HG02623 (cell line): ENCODE results near the gene ANAPC4.

Experiments used
- ATAC-seq: cut with Tn5 transposase; IDR thresholded peaks from one replicate; pipeline ENCODE4 v1.9.1; 2021; ENCODE audit warnings: moderate library complexity; ENCODE audit not compliant: unreplicated experiment

Gene ANAPC4

GRCh38 chr4:25377572-25378436, 741 bp downstream of the ANAPC4 start:
- peak; percentile 5 for ATAC-seq

GRCh38 chr4:25378437-25378743, 1.3 kb downstream of the ANAPC4 start:
- ATAC-seq: no peak

- ATAC-seq: no peak
These were observed 2.5 kb downstream of the ANAPC4 start for GRCh38 chr4:25379591-25379990.

GRCh38 chr4:25383647-25384046, 6.6 kb downstream of the ANAPC4 start:
- ATAC-seq: no peak

GRCh38 chr4:25386926-25387325, 9.9 kb downstream of the ANAPC4 start:
- ATAC-seq: no peak

- no peak for ATAC-seq
These were observed 20.2 kb downstream of the ANAPC4 start for GRCh38 chr4:25397305-25397704.

GRCh38 chr4:25399510-25399909, 22.4 kb downstream of the ANAPC4 start:
- no peak for ATAC-seq

- no peak for ATAC-seq
These were observed 24.0 kb downstream of the ANAPC4 start for GRCh38 chr4:25401066-25401465.

- no peak for ATAC-seq
These were observed 25.5 kb downstream of the ANAPC4 start for GRCh38 chr4:25402521-25402920.

GRCh38 chr4:25403699-25404098, 26.6 kb downstream of the ANAPC4 start:
- no peak for ATAC-seq

- ATAC-seq: no peak
These were observed 28.4 kb downstream of the ANAPC4 start for GRCh38 chr4:25405453-25405852.

- ATAC-seq: no peak
These were observed 29.1 kb downstream of the ANAPC4 start for GRCh38 chr4:25406081-25406692.

- no peak for ATAC-seq
These were observed 33.9 kb downstream of the ANAPC4 start for GRCh38 chr4:25410820-25411529.

- no peak for ATAC-seq
These were observed 36.2 kb downstream of the ANAPC4 start for GRCh38 chr4:25413261-25413660.

- ATAC-seq: no peak
These were observed 40.0 kb downstream of the ANAPC4 start for GRCh38 chr4:25417014-25417413.

GRCh38 chr4:25420931-25421330, 43.9 kb downstream of the ANAPC4 start:
- no peak for ATAC-seq

GRCh38 chr4:25421816-25422525, 44.9 kb downstream of the ANAPC4 start:
- no peak for ATAC-seq

GRCh38 chr4:25423548-25423947, 46.5 kb downstream of the ANAPC4 start:
- no peak for ATAC-seq

GRCh38 chr4:25424539-25425228, 47.6 kb downstream of the ANAPC4 start:
- ATAC-seq: no peak

- ATAC-seq: no peak
These were observed 48.3 kb downstream of the ANAPC4 start for GRCh38 chr4:25425361-25425760.

- no peak for ATAC-seq
These were observed 50.8 kb downstream of the ANAPC4 start for GRCh38 chr4:25427871-25428270.
